Memory B cell (primary cell): ENCODE measurements around the gene DNAH6.
A peak's percentile ranks its signal among the peaks of the same experiment; 100 is the strongest.
"Not testable (repeated sequence)": the region's sequence is repeated elsewhere in the genome, so short reads cannot be mapped to it uniquely, and the experiment has no call there.

ENCODE experiments used
- ATAC-seq: fragments of 150-1000 bp; cut with Tn5 transposase; 2 replicates; pipeline ENCODE4 v1.10.0; 2021; ENCODE audit warnings: low read depth, mild to moderate bottlenecking, moderate library complexity
- DNase-seq, 2 donors: peaks; one replicate each; pipeline ENCODE4 v3.0.0; 2022; ENCODE audit warnings: low spot score in 2 of 2
- H3K27ac Mint-ChIP-seq: one replicate; pipeline ENCODE4 v1.8.0; 2022; ENCODE audit warnings: mild to moderate bottlenecking, moderate library complexity, mixed read lengths
- H3K27me3 Mint-ChIP-seq: one replicate; pipeline ENCODE4 v1.8.0; 2022; ENCODE audit warnings: mixed read lengths
- H3K36me3 Mint-ChIP-seq: one replicate; pipeline ENCODE4 v1.8.0; 2022; ENCODE audit warnings: mild to moderate bottlenecking, mixed read lengths
- H3K4me1 Mint-ChIP-seq: one replicate; pipeline ENCODE4 v1.8.0; 2022; ENCODE audit warnings: mixed read lengths
- H3K4me3 Mint-ChIP-seq: one replicate; pipeline ENCODE4 v1.8.0; 2022; ENCODE audit warnings: mild to moderate bottlenecking, moderate library complexity, mixed read lengths
- H3K9me3 Mint-ChIP-seq: one replicate; pipeline ENCODE4 v1.8.0; 2022; ENCODE audit warnings: mixed read lengths

Gene DNAH6

GRCh38 chr2:84492571-84492970 lies 23.7 kb upstream of the DNAH6 start:
- H3K4me3 Mint-ChIP-seq = no peak overlapping the region
- peaks cover 3% of the 10 kb centered on the region for H3K4me1 Mint-ChIP-seq
- H3K27me3 Mint-ChIP-seq = peaks cover 4% of the 10 kb centered on the region
- ATAC-seq (no peak), DNase-seq (no peak)
- H3K27ac Mint-ChIP-seq = no peak overlapping the region
- H3K36me3 Mint-ChIP-seq = no peaks in the 10 kb centered on the region
- no peaks in the 10 kb centered on the region for H3K9me3 Mint-ChIP-seq

- DNase-seq = no peak
- H3K36me3 Mint-ChIP-seq = no peaks in the 10 kb centered on the region
- no peak overlapping the region for H3K4me3 Mint-ChIP-seq
- H3K27ac Mint-ChIP-seq = no peak overlapping the region
- ATAC-seq = no peak
- no peaks in the 10 kb centered on the region for H3K9me3 Mint-ChIP-seq
- H3K4me1 Mint-ChIP-seq = peaks cover 3% of the 10 kb centered on the region
- H3K27me3 Mint-ChIP-seq = peaks cover 4% of the 10 kb centered on the region
These were observed 22.8 kb upstream of the DNAH6 start for GRCh38 chr2:84493514-84493913.

- H3K4me1 Mint-ChIP-seq = peaks cover 3% of the 10 kb centered on the region
- no peaks in the 10 kb centered on the region for H3K9me3 Mint-ChIP-seq
- H3K36me3 Mint-ChIP-seq = no peaks in the 10 kb centered on the region
- H3K4me3 Mint-ChIP-seq = no peak overlapping the region
- H3K27ac Mint-ChIP-seq = no peak overlapping the region
- H3K27me3 Mint-ChIP-seq = peaks cover 4% of the 10 kb centered on the region
- ATAC-seq (no peak), DNase-seq (no peak)
These were observed 22.2 kb upstream of the DNAH6 start for GRCh38 chr2:84494070-84494469.

- ATAC-seq = peak; percentile 89
- H3K9me3 Mint-ChIP-seq = no peaks in the 10 kb centered on the region
- H3K27me3 Mint-ChIP-seq = peaks cover 4% of the 10 kb centered on the region
- DNase-seq = peak in 1 of 2 donors; percentile 55
- no peak overlapping the region for H3K4me3 Mint-ChIP-seq
- H3K36me3 Mint-ChIP-seq = no peaks in the 10 kb centered on the region
- H3K27ac Mint-ChIP-seq = no peak overlapping the region
- H3K4me1 Mint-ChIP-seq = peaks cover 3% of the 10 kb centered on the region
These were observed 20.7 kb upstream of the DNAH6 start for GRCh38 chr2:84495539-84496146.

GRCh38 chr2:84496386-84496785 lies 19.9 kb upstream of the DNAH6 start:
- Mint-ChIP-seq H3K36me3 (no peaks in the 10 kb centered on the region), H3K4me3 (no peak overlapping the region), H3K9me3 (no peaks in the 10 kb centered on the region), H3K27ac (no peak overlapping the region), H3K4me1 (peaks cover 3% of the 10 kb centered on the region), H3K27me3 (peaks cover 4% of the 10 kb centered on the region)
- DNase-seq (no peak), ATAC-seq (no peak)

- H3K36me3 Mint-ChIP-seq = no peaks in the 10 kb centered on the region
- H3K4me1 Mint-ChIP-seq = peaks cover 3% of the 10 kb centered on the region
- H3K9me3 Mint-ChIP-seq = no peaks in the 10 kb centered on the region
- H3K27ac Mint-ChIP-seq = no peak overlapping the region
- ATAC-seq (no peak), DNase-seq (no peak)
- no peak overlapping the region for H3K4me3 Mint-ChIP-seq
- peaks cover 4% of the 10 kb centered on the region for H3K27me3 Mint-ChIP-seq
These were observed 19.0 kb upstream of the DNAH6 start for GRCh38 chr2:84497285-84497684.

- Mint-ChIP-seq H3K36me3 (no peaks in the 10 kb centered on the region), H3K9me3 (no peaks in the 10 kb centered on the region), H3K4me3 (no peak overlapping the region), H3K27me3 (peaks cover 4% of the 10 kb centered on the region), H3K27ac (no peak overlapping the region), H3K4me1 (peaks cover 3% of the 10 kb centered on the region)
- ATAC-seq (no peak), DNase-seq (no peak)
These were observed 18.0 kb upstream of the DNAH6 start for GRCh38 chr2:84498150-84498799.

GRCh38 chr2:84511024-84511423 lies 5.3 kb upstream of the DNAH6 start:
- H3K4me3 Mint-ChIP-seq, DNase-seq, H3K4me1 Mint-ChIP-seq: not testable (repeated sequence)

GRCh38 chr2:84515788-84516187 lies 510 bp upstream of the DNAH6 start:
- H3K27me3 Mint-ChIP-seq = peaks cover 21% of the 10 kb centered on the region
- H3K36me3 Mint-ChIP-seq = no peaks in the 10 kb centered on the region
- DNase-seq (no peak), ATAC-seq (no peak)
- peak overlapping the region; percentile 78 for H3K4me3 Mint-ChIP-seq
- peaks cover 3% of the 10 kb centered on the region for H3K9me3 Mint-ChIP-seq
- H3K4me1 Mint-ChIP-seq = peaks cover 4% of the 10 kb centered on the region
- peak overlapping the region; percentile 74 for H3K27ac Mint-ChIP-seq

More at GRCh38 chr2:84511024-84511423, 5.3 kb upstream of the DNAH6 start:
- not testable (repeated sequence) for H3K36me3 Mint-ChIP-seq, H3K27ac Mint-ChIP-seq, H3K9me3 Mint-ChIP-seq, ATAC-seq
- H3K27me3 Mint-ChIP-seq = peaks cover 12% of the 10 kb centered on the region

- H3K36me3 Mint-ChIP-seq = no peaks in the 10 kb centered on the region
- ATAC-seq (no peak), DNase-seq (no peak)
- peaks cover 17% of the 10 kb centered on the region for H3K27me3 Mint-ChIP-seq
- H3K4me3 Mint-ChIP-seq = no peak overlapping the region
- peaks cover 7% of the 10 kb centered on the region for H3K9me3 Mint-ChIP-seq
- peaks cover 4% of the 10 kb centered on the region for H3K4me1 Mint-ChIP-seq
- H3K27ac Mint-ChIP-seq = no peak overlapping the region
These were observed 3.1 kb downstream of the DNAH6 start for GRCh38 chr2:84519332-84519957.

GRCh38 chr2:84526562-84526961 lies 10.3 kb downstream of the DNAH6 start:
- no peak overlapping the region for H3K4me3 Mint-ChIP-seq
- no peak overlapping the region for H3K27ac Mint-ChIP-seq
- no peak for ATAC-seq
- peaks cover 4% of the 10 kb centered on the region for H3K9me3 Mint-ChIP-seq
- no peaks in the 10 kb centered on the region for H3K4me1 Mint-ChIP-seq
- H3K27me3 Mint-ChIP-seq = peaks cover 11% of the 10 kb centered on the region
- DNase-seq = no peak
- no peaks in the 10 kb centered on the region for H3K36me3 Mint-ChIP-seq

- Mint-ChIP-seq H3K4me1 (no peaks in the 10 kb centered on the region), H3K27me3 (peaks cover 11% of the 10 kb centered on the region), H3K4me3 (no peak overlapping the region), H3K36me3 (no peaks in the 10 kb centered on the region), H3K9me3 (peaks cover 1% of the 10 kb centered on the region), H3K27ac (no peak overlapping the region)
- no peak for ATAC-seq
- no peak for DNase-seq
These were observed 11.1 kb downstream of the DNAH6 start for GRCh38 chr2:84527137-84528129.

- peaks cover 9% of the 10 kb centered on the region for H3K27me3 Mint-ChIP-seq
- DNase-seq = no peak
These were observed 16.0 kb downstream of the DNAH6 start for GRCh38 chr2:84532291-84532690.

GRCh38 chr2:84534225-84534624 lies 17.9 kb downstream of the DNAH6 start:
- H3K27me3 Mint-ChIP-seq = peaks cover 11% of the 10 kb centered on the region
- no peak for ATAC-seq
- no peaks in the 10 kb centered on the region for H3K9me3 Mint-ChIP-seq
- H3K4me1 Mint-ChIP-seq = no peaks in the 10 kb centered on the region
- no peak for DNase-seq
- H3K4me3 Mint-ChIP-seq = no peak overlapping the region
- H3K36me3 Mint-ChIP-seq = no peaks in the 10 kb centered on the region
- no peak overlapping the region for H3K27ac Mint-ChIP-seq

More at GRCh38 chr2:84532291-84532690, 16.0 kb downstream of the DNAH6 start:
- H3K9me3 Mint-ChIP-seq = no peaks in the 10 kb centered on the region
- H3K27ac Mint-ChIP-seq = no peak overlapping the region
- no peaks in the 10 kb centered on the region for H3K36me3 Mint-ChIP-seq
- H3K4me1 Mint-ChIP-seq = no peaks in the 10 kb centered on the region
- no peak for ATAC-seq
- H3K4me3 Mint-ChIP-seq = no peak overlapping the region
